Activated naive CD8-positive, alpha-beta T cell treated with anti-CD3 and anti-CD28 coated beads, Interleukin-2, amount 10 ng/mL, durations not matched to agents 7 days and 5 days (primary cell): ENCODE measurements around the gene AHDC1. TPM values are rescaled to one million over a fixed set of nuclear protein-coding genes. Genes with fewer than 3 reads are reported as not detected.

Experiments
- ATAC-seq: fragments of 150-1000 bp; cut with Tn5 transposase; one replicate; pipeline ENCODE4 v1.10.0; 2021; ENCODE audit warnings: low read depth, moderate library complexity
- POLR2A ChIA-PET: fragments of 350-600 bp; sonication (Branson Sonifier 250); formaldehyde crosslinking; loops from one replicate; lab custom pipeline; 2021; ENCODE audit warnings: antibody characterized with exemption; lab: Charles Lee
- DNase-seq: peaks from one replicate; pipeline ENCODE4 v3.0.0; 2021
- H3K27ac Mint-ChIP-seq: one replicate; pipeline ENCODE4 v1.8.0; 2022; ENCODE audit warnings: mild to moderate bottlenecking, mixed read lengths
- H3K27me3 Mint-ChIP-seq: one replicate; pipeline ENCODE4 v1.8.0; 2022; ENCODE audit warnings: mild to moderate bottlenecking, moderate library complexity, mixed read lengths
- H3K36me3 Mint-ChIP-seq: one replicate; pipeline ENCODE4 v1.8.0; 2021; ENCODE audit warnings: mild to moderate bottlenecking, mixed read lengths
- H3K4me1 Mint-ChIP-seq: one replicate; pipeline ENCODE4 v1.8.0; 2021; ENCODE audit warnings: mixed read lengths
- H3K4me3 Mint-ChIP-seq: one replicate; pipeline ENCODE4 v1.8.0; 2022; ENCODE audit warnings: mild to moderate bottlenecking, moderate library complexity, mixed read lengths
- H3K9me3 Mint-ChIP-seq: one replicate; pipeline ENCODE4 v1.8.0; 2021; ENCODE audit warnings: mixed read lengths
- total RNA-seq, 2 experiments: library from RNA; stranded (reverse); gene quantifications; one replicate each; pipeline ENCODE4 v1.2.3, GENCODE V29; 2021

Gene AHDC1
- total RNA-seq, 2 experiments from 2014 or later: 21.6 to 22.2 TPM

- no peak for DNase-seq
- no peaks in the 10 kb centered on the region for H3K27me3 Mint-ChIP-seq
- H3K36me3 Mint-ChIP-seq: no peaks in the 10 kb centered on the region
- ATAC-seq: no peak
- POLR2A ChIA-PET: no interaction called here
- H3K27ac Mint-ChIP-seq: no peak overlapping the region
- no peaks in the 10 kb centered on the region for H3K9me3 Mint-ChIP-seq
- no peak overlapping the region for H3K4me3 Mint-ChIP-seq
- no peaks in the 10 kb centered on the region for H3K4me1 Mint-ChIP-seq
These were observed 14.5 kb downstream of the AHDC1 start for GRCh38 chr1:27589441-27589840.

- H3K27ac Mint-ChIP-seq: no peak overlapping the region
- no peaks in the 10 kb centered on the region for H3K27me3 Mint-ChIP-seq
- ATAC-seq (no peak), DNase-seq (no peak)
- no peaks in the 10 kb centered on the region for H3K36me3 Mint-ChIP-seq
- no peaks in the 10 kb centered on the region for H3K4me1 Mint-ChIP-seq
- H3K4me3 Mint-ChIP-seq: no peak overlapping the region
- H3K9me3 Mint-ChIP-seq: no peaks in the 10 kb centered on the region
- POLR2A ChIA-PET: no interaction called here
These were observed 15.4 kb downstream of the AHDC1 start for GRCh38 chr1:27588256-27589232.

GRCh38 chr1:27585684-27586083, 18.3 kb downstream of the AHDC1 start:
- Mint-ChIP-seq H3K27ac (no peak overlapping the region), H3K9me3 (no peaks in the 10 kb centered on the region), H3K4me1 (peaks cover 7% of the 10 kb centered on the region), H3K4me3 (no peak overlapping the region), H3K27me3 (no peaks in the 10 kb centered on the region), H3K36me3 (peaks cover 7% of the 10 kb centered on the region)
- POLR2A ChIA-PET: no interaction called here
- no peak for ATAC-seq
- DNase-seq: no peak

DNA sequence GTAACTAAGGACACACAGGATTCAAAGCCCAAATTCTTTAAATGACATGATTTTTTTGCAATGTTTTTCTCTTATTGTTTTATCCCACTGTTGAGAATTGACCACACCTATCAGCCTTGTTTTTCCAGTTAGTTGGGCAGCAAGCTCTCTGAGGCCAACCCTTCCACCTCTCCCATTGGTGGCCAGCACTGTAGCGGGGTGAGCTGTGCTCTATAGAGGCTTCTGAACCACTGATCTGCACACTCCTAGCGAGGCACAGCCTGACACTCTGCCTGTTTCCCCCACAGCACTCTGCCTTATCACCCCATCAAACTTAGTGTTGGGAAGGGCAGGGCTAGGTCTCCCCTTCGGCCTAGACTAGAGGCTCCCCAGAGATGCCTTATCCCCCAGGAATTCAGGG, 19.5 kb downstream of the AHDC1 start:
- DNase-seq (no peak), ATAC-seq (no peak)
- POLR2A ChIA-PET: no interaction called here
- H3K27me3 Mint-ChIP-seq: no peaks in the 10 kb centered on the region
- no peak overlapping the region for H3K27ac Mint-ChIP-seq
- H3K36me3 Mint-ChIP-seq: peaks cover 7% of the 10 kb centered on the region
- no peak overlapping the region for H3K4me3 Mint-ChIP-seq
- peaks cover 9% of the 10 kb centered on the region for H3K4me1 Mint-ChIP-seq
- no peaks in the 10 kb centered on the region for H3K9me3 Mint-ChIP-seq

GRCh38 chr1:27583479-27583878, 20.5 kb downstream of the AHDC1 start:
- ATAC-seq (no peak), DNase-seq (no peak)
- no peak overlapping the region for H3K27ac Mint-ChIP-seq
- H3K4me1 Mint-ChIP-seq: peaks cover 9% of the 10 kb centered on the region
- no peak overlapping the region for H3K4me3 Mint-ChIP-seq
- H3K9me3 Mint-ChIP-seq: no peaks in the 10 kb centered on the region
- POLR2A ChIA-PET: no interaction called here
- no peaks in the 10 kb centered on the region for H3K27me3 Mint-ChIP-seq
- peaks cover 7% of the 10 kb centered on the region for H3K36me3 Mint-ChIP-seq

- Mint-ChIP-seq H3K36me3 (peaks cover 7% of the 10 kb centered on the region), H3K27ac (no peak overlapping the region), H3K27me3 (peaks cover 4% of the 10 kb centered on the region), H3K9me3 (no peaks in the 10 kb centered on the region), H3K4me3 (no peak overlapping the region), H3K4me1 (peaks cover 9% of the 10 kb centered on the region)
- ATAC-seq (no peak), DNase-seq (no peak)
- POLR2A ChIA-PET: no interaction called here
These were observed 22.1 kb downstream of the AHDC1 start for GRCh38 chr1:27581823-27582243.

DNA sequence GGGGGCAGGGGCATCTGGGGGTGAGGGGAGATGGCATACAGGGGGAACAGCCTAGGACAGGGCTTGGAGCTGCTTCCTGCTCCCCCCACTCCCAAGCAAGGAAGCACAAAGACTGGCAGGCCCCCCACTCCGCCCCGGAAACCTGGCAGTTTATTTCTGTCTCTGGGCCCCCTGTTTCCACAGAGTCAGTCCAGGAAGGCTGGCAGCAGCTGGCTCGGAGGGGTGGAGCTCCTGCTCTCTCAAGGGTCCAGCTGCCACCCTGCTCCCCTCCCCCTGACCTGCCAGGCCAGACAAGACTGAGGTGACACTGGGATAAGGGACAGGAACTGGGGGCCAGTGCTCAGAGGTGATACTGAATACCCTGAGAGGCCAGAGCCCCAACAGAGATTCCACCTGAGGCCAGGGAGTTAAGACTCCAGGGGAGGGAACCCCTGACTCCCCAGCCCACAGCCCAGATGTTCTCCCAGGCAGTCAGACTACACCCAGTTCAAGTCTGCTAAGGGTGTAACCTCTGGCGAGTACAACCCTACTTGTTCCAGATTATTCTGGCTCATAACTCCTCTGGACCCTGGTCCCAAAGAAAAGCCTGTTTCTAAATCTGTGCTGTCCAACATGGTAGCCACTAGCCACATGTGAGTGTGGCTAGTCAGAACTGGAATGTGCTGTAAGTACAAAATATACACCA, 26.3 kb downstream of the AHDC1 start:
- no peak for ATAC-seq
- H3K4me1 Mint-ChIP-seq: peaks cover 14% of the 10 kb centered on the region
- no peaks in the 10 kb centered on the region for H3K9me3 Mint-ChIP-seq
- no peak overlapping the region for H3K4me3 Mint-ChIP-seq
- H3K27ac Mint-ChIP-seq: no peak overlapping the region
- H3K36me3 Mint-ChIP-seq: peaks cover 9% of the 10 kb centered on the region
- POLR2A ChIA-PET: interaction anchor here (0.9 kb wide), 1 partner anchor 18 kb away, joined by 3 read pairs; no protein-coding TSS in a partner anchor
- DNase-seq: no peak
- H3K27me3 Mint-ChIP-seq: peaks cover 10% of the 10 kb centered on the region

- Mint-ChIP-seq H3K4me1 (peaks cover 14% of the 10 kb centered on the region), H3K4me3 (no peak overlapping the region), H3K27me3 (peaks cover 10% of the 10 kb centered on the region), H3K36me3 (peaks cover 7% of the 10 kb centered on the region), H3K9me3 (no peaks in the 10 kb centered on the region), H3K27ac (peak overlapping the region; percentile 16)
- DNase-seq (no peak), ATAC-seq (no peak)
- POLR2A ChIA-PET: interaction anchor here (0.9 kb wide), 1 partner anchor 19 kb away, joined by 3 read pairs; no protein-coding TSS in a partner anchor
These were observed 27.1 kb downstream of the AHDC1 start for GRCh38 chr1:27576806-27577227.

- Mint-ChIP-seq H3K4me1 (peaks cover 10% of the 10 kb centered on the region), H3K27ac (no peak overlapping the region), H3K27me3 (peaks cover 10% of the 10 kb centered on the region), H3K9me3 (no peaks in the 10 kb centered on the region), H3K4me3 (no peak overlapping the region), H3K36me3 (peaks cover 3% of the 10 kb centered on the region)
- ATAC-seq (no peak), DNase-seq (no peak)
- POLR2A ChIA-PET: no interaction called here
These were observed 28.1 kb downstream of the AHDC1 start for GRCh38 chr1:27575840-27576331.

- peaks cover 8% of the 10 kb centered on the region for H3K4me1 Mint-ChIP-seq
- no peaks in the 10 kb centered on the region for H3K9me3 Mint-ChIP-seq
- H3K27ac Mint-ChIP-seq: no peak overlapping the region
- ATAC-seq (no peak), DNase-seq (no peak)
- no peak overlapping the region for H3K4me3 Mint-ChIP-seq
- POLR2A ChIA-PET: no interaction called here
- H3K36me3 Mint-ChIP-seq: peaks cover 3% of the 10 kb centered on the region
- H3K27me3 Mint-ChIP-seq: peaks cover 10% of the 10 kb centered on the region
These were observed 28.8 kb downstream of the AHDC1 start for GRCh38 chr1:27574871-27575831.

DNA sequence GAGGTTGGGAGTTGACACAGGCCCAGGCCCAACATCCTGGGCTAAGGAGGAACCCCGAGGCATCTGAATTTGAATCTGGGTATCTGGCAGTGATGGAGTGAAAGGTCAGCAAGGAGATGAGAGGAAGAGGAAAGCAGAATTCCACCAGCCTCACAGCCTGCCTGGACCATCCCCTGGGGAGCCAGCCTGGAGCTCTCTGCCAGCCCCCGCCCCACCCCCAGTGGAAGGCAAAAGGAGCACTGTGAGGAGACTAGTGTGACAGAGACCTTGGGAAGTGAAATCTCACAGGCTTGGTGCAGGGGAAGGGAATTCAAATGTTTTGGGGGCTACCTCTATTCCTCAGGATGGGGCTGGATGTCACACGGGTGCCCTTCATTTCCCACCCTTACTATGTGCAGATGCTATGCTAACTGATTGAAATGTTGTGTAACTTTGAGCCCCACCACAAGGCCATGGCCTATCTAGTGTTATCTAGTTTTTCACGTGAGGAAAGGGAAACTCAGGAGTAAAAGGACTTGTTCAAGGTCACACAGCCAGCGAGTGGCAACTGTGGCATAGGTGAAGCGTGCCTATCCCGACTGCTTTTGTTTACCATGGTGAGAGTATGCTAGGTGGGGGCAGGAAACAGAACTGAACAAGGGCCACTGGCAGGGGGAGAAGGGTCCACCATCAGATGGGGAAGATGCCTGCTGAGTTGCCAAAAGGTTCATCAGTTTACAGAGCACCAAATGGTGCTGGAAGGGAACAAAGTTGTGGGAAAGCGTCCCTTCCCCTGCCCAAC, 29.8 kb downstream of the AHDC1 start:
- Mint-ChIP-seq H3K27me3 (peaks cover 10% of the 10 kb centered on the region), H3K27ac (no peak overlapping the region), H3K9me3 (no peaks in the 10 kb centered on the region), H3K4me3 (no peak overlapping the region), H3K36me3 (peaks cover 3% of the 10 kb centered on the region), H3K4me1 (peaks cover 9% of the 10 kb centered on the region)
- DNase-seq: no peak
- no peak for ATAC-seq
- POLR2A ChIA-PET: no interaction called here
